ENCODE results near the gene PRLHR.
"Not testable (repeated sequence)": the region's sequence is repeated elsewhere in the genome, so short reads cannot be mapped to it uniquely, and the experiment has no call there.

The PRLHR gene

DNA sequence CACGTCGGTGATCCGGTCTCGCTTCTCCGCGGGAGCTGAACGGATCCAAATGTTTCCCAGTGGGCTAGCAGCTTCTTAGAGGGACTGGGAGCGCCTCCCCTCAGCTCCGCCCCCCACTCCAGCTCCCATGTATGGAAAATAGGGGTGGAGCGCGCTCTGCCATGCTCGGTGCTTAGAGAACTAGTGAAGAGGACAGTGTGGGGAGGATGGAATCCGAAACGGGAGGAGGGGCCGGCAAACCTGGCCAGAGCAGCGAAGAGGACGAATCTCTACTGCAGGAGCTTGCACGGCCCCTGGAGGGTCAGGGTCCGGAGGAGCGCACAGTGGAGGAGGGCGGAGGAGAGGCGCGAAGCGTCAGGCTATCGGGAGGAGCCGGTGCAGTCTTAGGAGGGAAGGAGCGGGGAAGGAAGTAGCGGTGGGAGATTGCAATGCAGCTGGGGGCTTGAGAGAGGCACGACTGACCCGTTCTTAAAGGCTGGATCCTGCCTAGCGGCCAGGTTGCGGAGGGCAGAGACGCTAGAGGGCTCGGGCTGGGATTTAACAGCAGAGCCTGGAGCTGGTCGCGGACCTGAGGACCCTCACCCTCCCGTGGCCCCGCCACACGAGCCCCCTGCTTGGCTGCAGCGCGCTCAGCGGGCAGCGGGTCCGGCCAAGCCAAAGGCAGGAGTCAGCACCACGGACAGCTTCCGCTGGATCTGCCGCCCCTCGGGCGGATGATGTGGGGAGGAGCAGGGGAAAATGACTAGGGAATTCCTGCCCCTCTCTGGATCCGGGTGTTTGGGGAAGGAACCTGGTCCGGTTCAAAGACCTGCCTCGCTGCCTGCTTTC, at the start of gene PRLHR:
Gene PRLHR (minus strand): TSS at position 51 of the 828 bp plus-strand sequence. CDS start 404 bp downstream, outside the sequence.
- peak; percentile 28 for DNase-seq (ENCODE audit: low read depth)

DNA sequence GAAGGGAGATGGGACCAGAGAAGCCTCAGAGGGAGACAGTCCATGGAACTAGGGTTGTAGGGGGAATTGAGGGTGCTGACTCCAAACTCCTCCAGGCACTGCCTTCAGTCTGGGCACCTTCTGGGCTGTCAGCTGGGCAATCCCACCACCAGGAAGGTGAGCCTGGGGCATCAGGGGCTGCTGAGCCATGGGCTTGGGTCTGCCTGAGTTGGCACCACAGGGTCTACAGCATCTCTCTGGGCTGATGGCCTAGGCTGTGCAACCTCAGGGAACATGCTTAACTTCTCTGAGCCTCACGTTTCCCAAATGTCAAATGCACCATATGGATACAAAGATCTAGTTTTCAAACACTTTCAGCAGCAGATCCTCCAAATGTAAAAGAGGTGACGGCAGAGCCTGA, 46.8 kb upstream of the PRLHR start:
- no peak for DNase-seq (ENCODE audit: low read depth)

DNA sequence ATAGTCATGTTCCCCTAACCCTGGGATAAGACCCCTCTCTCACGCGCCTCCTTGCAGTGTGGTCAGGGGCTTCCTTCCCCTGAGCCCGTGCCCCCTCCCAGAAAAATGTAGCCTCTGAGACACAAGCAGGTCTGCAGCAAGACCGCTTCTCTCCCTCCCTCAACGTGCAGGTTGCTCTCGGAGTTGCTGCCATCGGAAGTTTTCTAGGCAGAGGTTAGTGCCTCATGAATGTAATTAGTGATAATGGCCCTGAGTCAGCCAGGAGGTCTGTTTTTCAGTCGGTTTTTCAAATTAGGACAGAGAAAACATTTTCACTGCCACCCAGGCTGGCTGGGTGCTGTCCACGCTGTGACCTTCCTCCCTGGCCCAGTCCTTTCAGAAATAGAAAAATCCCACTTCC, 43.2 kb upstream of the PRLHR start:
- no peak for DNase-seq (ENCODE audit: low read depth)

DNA sequence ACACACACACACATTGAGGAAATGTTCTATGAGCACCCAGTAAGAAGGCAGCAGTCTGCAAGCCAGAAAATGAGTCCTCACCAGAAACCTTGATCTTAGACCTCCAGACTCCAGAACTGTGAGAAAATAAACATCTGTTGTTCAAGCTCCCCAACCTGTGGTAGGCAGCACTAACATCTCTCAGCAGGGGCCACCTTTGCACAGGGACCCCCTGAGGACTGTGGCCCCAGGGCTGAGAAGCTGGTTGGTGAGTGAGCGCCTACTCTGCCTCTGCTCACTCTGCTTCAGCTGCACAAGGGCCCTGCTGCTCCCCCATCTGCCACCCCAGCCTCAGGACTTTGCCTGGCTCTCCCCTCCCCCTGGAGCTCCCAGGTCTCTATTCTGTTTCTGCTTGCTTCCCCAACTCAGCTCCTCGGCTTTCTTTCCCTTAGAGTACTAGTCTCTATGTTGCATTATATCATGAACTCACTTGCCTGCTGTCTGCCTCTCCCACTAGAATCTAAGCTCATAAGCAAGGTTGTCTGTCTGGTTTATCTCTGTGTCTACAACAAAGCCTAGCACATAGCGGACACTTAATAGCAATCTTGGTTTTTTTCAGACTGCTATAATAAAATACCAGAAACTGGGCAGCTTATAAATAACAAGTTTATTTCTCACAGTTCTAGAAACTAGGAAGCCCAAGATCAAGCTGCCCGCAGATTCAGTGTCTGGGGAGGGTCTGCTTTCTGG, 40.4 kb upstream of the PRLHR start:
- no peak for DNase-seq (ENCODE audit: low read depth)

DNA sequence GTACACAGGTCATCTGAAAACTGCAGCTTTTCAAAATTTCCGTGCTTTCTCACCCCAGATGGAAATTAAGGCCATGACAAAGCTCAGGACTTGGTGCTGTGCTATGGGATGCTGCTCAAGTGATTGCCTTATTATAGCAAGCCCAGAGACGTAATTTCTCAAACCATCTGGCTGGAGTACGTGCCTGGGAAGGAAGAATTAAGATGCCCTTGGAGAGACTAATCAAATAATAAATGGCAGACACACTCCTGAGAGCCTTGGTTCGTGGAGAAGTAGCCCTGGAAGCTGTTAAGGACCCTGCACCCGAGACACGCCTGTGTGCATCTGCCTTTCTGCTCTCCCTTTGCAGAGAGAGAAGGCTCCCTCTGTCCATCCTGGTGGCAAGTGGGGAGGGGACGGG, 38.3 kb upstream of the PRLHR start:
- DNase-seq (ENCODE audit: low read depth): no peak

DNA sequence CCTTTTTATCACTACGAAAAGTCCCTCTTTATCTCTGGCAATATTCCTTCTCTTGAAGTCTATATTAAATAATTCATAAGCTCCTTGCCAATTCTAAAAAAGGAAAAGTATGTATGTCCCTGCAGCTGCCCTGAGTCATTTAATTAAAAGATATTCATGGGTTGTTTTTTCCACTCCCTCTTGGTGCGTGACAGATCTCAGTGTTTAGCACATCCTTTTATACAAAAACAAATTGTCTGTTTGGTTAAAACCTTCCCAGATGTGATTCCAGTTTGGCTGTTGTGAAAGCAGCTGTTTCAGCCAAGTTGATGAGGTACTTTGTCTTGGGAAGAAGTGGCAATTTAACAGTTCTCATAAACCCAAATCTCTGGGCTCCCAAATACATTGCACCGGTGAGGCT, 33.8 kb upstream of the PRLHR start:
- no peak for DNase-seq (ENCODE audit: low read depth)

DNA sequence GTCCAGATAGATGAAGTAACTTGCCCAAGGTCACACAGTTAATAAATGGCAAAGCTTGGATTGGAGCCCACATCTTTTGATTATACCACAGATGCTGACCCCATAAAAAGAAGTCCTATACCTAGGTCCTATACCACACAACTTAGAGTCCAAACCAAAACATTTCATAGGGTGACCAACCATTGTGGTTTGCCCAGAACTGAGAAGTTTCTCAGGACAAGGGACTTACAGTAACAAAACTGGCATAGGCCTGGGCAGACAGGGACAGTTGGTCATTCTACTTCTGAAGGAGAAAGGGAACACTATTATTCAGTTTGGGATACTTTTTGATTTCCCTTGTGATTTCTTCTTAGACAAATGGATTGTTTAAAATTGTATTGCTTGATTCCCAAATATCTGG, 32.9 kb upstream of the PRLHR start:
- no peak for DNase-seq (ENCODE audit: low read depth)

DNA sequence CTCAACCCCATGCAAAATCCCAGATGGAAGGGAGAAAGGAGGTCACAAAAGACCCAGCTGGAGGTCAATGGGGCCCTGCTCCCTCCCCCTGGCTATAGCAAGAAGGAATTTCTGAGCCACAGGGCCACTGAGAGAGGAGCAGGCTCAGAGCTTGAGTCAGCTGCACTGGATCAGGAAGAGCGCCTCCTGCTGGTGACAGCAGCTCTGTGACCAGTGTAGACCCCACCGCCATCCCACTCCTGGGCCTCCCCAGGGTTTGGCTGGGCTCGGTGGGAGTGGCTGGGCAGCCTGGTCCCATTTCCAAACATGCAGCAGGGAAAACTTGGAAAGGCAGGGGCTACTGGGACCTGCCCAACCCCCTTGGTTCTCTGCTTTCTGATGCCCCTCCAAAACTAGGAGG, 31.5 kb upstream of the PRLHR start:
- DNase-seq (ENCODE audit: low read depth): no peak

DNA sequence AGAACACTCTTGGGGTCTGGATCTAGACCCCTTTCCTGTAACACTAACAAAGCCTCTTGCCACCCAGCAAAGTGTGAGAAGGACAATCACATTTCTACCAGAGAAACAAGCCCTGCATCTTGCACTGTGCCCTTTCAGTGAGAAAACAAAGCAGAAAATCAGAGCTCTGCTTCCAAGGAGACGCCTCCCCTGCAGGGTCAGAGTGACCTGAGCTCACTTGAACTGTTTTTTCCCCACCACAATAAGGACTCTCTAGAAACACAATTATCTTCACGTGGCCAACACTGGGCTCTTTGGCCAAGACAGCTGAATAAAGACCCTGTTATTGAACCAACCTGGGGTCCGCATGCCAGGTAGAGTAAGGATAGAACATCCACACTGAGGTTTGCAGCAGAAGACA, 30.1 kb upstream of the PRLHR start:
- DNase-seq (ENCODE audit: low read depth): no peak

DNA sequence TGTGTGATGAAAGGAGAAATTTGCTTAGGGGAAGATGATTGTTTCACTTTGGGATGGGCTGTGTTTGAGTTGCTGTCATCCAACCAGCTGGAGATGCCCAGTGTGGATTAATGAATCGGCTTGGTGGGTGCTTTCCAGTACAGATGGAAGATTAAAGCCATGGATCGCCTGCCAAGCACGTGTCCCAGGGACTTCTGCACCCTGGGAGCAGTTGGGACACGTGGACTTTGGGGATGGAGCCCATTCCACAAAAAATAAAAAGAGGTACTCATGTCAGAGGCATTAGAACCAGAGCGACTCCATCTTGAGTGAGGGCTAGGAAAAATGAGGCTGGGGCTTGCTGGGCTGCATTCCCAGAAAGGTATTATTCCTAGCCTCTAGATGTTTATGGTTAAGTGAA, 29.3 kb upstream of the PRLHR start:
- no peak for DNase-seq (ENCODE audit: low read depth)

DNA sequence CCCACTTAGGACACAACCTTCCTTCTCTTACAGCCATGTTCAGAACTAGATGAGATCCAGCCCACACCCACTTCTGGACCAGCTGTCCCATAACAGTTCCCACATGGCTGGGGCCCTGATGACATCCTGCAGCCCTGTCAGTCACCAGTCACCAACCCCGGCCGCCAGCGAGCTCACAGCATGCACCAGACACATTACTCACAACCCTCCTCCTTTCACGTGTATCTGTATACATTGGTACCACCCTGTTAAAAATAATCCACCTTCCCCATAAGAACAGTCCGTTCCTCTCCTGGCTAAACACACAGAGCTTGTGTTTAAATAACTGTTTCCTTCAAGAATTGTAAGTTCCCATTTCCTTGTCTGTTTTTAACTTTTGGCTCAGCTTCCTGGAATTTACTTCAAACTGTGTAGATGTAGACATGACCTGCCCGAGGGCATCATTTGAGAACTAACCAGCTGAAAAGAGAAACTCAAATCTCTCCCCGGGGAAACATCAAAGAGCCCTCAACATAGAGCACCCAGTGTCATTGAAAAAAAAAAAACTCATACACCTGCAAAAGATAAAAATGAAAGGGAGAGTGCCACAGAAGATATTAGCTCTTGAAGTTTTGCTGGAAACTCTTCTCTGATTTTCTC, 26.0 kb upstream of the PRLHR start:
- no peak for DNase-seq (ENCODE audit: low read depth)

DNA sequence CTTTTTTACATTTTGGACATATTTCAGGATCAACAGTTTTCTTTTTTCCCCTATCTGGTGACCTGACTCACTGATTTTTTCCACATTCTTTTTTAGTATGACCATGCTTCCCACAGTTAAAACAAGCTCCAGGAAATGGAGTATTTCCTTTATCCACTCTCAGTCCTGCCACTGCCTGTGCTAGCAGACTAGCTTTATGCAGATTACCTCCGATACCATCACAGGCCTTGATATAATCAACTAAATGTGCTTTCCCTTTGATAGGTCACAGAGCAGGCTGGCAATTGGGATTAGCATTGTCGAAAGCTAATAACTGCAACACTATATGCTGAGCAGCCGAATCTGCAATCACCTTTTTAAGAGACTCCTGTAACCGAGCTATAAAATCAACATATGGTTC, 18.4 kb upstream of the PRLHR start:
- DNase-seq (ENCODE audit: low read depth): not testable (repeated sequence)

DNA sequence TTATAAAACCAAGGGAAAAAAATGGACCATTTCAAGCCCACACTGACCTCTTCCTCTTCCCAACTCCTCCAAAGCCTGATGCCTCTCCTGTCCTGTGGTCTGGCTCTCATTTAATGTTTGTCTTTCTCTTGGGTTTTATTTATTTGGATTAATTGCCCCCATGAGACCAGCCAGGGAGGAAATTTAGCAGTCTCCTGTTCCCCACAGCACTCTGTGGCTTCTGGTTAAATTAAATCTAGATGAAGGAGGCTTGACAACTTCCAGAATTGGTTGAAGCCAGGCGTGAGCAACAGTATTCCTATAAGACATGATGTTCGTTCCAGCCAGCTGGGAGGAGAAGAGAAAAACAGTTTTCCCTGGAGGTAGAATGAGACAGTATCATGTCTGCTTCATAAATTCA, 15.1 kb upstream of the PRLHR start:
- DNase-seq (ENCODE audit: low read depth): no peak

DNA sequence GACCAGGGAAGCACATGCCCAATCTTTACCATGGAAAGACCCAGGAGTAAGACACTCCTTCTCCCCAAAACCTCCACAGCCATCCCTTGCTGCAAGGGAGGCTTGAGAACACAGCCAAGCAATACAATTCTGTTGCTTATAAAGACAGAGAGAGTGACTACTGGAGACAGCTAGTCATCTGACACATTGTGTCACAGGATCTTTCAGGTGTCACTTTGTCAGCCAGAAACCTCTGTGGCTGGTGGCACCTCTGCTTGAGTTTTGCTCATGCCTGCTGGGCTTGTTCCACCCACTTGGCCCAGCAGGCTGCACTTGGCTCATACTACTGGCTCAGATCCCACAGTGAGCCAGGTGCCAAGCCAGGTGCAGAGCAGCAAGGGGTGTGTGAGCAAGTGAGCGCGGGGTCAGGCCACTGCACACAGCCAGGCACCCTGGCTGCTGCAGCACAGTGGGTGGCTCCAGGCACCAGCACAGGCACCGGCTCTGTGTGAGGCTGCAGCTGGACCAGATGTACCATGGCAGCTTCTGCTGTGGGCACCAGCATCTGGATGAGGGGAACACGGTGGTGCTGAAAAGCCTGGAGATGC, 12.4 kb upstream of the PRLHR start:
- no peak for DNase-seq (ENCODE audit: low read depth)

DNA sequence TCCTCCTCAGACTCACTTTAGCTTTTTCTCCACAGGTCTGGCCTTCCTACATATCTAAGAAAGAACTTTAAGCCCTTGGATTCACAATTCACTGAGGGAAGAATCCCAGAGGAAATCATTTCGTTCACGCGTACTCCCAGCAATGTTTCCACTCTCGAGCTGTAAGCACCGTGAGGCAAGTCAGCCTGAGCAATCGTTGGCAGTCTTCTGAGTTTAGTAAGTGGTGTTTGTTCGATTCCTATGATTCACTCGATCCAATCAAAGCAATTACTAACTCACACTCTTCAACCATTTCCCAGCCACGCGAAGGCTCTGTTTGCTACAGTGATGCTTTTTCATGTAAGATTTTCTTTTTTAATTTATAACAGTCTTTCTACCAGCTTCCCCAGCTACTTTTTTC, 10.2 kb upstream of the PRLHR start:
- DNase-seq (ENCODE audit: low read depth): no peak

DNA sequence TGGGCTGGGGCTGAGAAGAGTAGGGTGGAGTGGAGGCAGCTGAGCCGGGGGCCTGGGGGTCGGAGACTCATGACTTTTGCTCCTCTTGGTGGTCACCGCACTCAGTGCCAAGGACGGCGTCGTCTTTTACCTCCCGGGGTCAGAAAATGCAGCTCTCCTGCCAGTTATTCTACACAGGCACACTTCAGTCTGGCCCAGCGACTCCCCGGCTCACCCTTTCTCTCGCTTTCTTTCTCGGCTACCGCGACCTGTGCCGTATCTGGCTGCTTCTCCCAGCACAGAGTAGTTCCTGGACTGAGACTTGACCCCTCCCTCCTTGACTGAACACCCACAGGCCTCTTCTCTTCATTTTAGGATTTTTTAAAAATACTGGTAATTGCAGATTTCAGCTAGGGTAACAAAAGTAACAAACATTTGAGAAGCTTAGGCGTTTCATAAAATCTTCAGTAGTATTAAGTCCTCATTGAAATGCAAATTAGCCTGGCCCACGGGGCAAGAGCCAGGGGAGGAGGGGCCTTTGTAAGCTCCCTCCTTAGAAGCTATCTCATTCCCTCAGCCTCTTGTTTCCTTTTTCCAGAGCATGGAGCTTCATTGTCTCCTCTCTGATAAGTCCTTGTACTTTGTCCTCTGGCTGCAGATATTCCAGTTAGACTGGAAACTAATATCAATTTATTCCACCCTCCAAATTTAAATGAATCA, 1.1 kb upstream of the PRLHR start:
- DNase-seq (ENCODE audit: low read depth): no peak

DNA sequence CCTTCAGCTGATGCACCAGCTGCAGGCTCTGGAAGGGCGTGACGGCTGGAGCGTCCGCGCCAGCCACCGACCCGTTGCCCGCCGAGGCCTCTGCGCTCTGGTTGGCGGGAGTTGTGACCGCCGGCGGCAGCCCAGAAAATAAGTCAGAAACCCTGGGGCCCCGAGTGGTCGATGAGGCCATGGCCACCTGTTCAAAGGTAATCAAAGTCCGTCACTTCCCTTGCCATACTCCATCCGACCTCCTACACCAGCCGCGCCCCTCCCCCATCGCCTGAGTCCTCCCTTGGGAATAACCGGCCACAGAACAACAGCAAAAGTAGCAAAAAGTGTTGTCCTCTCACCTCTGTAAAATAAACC, 406 bp downstream of the PRLHR start:
- no peak for DNase-seq (ENCODE audit: low read depth)

DNA sequence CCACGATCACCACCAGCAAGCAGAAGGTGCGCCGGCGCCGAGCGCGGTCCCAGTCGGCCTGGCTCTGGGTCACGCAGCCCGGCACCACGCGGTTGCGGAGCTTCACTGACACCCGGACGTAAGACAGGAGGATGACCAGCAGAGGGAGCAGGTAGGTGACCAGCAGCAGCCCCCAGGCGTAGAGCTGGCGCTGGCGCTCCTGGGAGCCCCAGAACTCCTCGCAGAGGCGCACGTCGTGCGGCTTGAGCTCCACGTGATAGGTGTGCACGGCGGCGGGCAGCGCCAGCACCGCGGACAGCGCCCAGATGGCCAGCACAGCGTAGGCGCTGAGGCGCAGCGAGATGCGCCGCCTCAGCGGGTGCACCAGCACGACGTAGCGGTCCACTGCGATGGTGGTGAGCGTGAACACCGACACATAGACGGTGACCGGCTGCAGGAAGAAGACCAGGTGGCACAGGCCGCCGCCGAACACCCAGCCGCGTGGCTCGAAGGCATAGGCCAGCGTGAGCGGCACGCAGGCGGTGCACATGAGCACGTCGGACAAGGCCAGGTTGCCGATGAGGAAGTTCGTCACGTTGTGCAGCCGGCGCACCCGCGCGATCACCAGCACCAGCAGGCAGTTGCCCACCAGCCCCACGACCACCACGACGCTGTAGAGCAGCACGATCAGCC, 920 bp downstream of the PRLHR start:
- DNase-seq (ENCODE audit: low read depth): peak; percentile 30

DNA sequence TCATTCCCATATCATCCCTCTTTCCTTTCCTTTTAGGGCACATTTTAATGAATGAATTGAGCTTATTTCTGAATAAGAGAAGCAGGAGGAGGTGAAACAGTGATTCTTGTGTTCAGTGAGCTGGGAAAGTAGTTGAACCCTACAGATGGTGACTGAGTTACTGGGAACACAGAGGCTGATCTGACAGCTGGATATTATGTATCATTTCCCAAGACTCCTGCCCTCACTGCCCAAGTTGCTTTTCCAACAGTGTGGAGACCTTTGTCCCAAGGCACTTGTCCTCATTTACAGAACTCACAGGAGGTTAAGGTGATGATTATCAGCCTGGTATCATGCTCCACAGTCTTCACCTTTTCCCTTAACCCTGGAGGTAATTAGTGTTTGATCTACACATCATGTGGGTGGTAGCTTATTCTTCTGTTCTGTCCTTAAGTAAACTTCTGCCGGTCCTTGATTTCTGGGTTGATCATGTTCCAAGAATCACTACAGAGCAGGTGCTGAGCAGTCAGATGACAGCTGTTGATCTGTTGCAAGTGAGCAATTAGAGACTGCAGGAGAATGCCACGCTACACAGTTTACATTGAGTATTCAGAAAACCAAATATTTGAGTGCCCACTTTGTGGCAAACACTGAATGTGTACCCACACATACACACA, 2.6 kb downstream of the PRLHR start:
- DNase-seq (ENCODE audit: low read depth): no peak

DNA sequence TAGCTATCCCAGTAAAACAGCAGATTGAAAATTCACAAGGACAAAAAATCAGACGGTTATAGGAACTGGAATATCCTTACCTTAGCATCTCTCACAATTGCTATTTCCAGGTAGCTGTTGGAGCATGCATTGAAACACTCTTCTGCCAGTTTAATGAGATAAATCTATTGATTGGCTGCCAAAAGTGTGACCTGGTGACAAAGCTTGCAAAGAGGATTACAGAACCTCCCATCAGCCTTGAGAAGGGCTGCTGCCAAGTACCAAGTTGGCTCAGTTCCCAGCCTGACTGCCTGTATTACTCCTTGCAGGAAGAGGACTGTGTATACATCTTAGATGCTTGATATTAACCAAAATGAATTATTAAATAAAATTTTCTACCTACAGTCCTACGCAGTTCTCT, 5.1 kb downstream of the PRLHR start:
- peak; percentile 49 for DNase-seq (ENCODE audit: low read depth)
